ENCODE measurements around the gene MAPK13.

DNA sequence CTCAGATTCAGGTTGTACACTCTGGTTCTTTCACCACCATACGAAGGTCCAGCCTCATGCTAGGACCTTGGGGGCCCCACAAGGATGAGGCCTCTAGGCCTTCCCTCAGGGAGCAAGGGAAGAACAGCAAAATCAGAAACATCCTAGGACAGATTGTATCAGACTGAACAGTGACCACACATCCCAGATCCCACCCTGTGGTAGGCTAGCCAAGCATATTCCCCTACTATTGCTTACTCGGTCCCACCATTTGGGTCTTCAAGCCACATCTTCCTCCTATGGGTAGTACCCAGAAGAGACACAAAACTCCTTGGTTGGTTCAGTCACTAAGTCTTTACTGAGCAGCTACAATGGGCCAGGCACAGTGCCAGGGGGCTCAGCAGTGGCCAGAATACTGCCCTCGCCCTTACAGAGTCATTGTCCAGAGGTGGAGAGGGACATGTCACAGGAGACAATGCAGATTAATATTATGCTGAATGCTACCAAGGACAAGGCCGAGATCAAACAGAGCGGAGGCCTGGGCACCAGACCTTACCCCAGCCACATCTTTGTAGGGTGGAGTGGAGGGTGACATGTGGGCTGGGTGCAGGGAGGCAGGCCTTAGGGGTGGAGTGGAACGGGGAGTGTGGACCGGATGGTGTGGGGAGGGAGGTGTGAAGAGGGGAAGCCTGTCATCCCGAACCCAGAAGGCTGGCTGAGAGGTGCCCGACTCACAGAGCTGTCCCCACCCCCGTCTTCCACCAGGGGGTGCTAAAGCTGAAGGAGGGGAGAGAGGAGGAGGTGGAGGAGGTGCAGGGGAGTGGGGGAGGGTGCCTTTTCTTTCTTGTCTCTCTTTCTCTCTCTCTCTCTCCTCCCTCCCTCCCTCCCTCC, 6.8 kb upstream of the MAPK13 start:
- TF ChIP-seq, protein P1, sequence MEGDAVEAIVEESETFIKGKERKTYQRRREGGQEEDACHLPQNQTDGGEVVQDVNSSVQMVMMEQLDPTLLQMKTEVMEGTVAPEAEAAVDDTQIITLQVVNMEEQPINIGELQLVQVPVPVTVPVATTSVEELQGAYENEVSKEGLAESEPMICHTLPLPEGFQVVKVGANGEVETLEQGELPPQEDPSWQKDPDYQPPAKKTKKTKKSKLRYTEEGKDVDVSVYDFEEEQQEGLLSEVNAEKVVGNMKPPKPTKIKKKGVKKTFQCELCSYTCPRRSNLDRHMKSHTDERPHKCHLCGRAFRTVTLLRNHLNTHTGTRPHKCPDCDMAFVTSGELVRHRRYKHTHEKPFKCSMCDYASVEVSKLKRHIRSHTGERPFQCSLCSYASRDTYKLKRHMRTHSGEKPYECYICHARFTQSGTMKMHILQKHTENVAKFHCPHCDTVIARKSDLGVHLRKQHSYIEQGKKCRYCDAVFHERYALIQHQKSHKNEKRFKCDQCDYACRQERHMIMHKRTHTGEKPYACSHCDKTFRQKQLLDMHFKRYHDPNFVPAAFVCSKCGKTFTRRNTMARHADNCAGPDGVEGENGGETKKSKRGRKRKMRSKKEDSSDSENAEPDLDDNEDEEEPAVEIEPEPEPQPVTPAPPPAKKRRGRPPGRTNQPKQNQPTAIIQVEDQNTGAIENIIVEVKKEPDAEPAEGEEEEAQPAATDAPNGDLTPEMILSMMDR (IDR thresholded peaks at IDR 0.05; ENCODE audit: insufficient read depth, low read depth, low read length), result peak; percentile 49
- no peak for TF ChIP-seq EZH2 (IDR thresholded peaks at IDR 0.05; ENCODE audit: insufficient read depth, low read length)
